HPDE6-E6E7 (cell line): ENCODE measurements around the gene PLA2G4A.

Experiments
- DNase-seq: peaks from one replicate; pipeline ENCODE4 v3.0.0; 2011; ENCODE audit warnings: missing footprints; ENCODE audit errors: extremely low spot score

The PLA2G4A gene

GRCh38 chr1:187027253-187027652 lies 198.5 kb downstream of the PLA2G4A start:
- DNase-seq = no peak

GRCh38 chr1:187032316-187032981 lies 203.7 kb downstream of the PLA2G4A start:
- no peak for DNase-seq

DNA sequence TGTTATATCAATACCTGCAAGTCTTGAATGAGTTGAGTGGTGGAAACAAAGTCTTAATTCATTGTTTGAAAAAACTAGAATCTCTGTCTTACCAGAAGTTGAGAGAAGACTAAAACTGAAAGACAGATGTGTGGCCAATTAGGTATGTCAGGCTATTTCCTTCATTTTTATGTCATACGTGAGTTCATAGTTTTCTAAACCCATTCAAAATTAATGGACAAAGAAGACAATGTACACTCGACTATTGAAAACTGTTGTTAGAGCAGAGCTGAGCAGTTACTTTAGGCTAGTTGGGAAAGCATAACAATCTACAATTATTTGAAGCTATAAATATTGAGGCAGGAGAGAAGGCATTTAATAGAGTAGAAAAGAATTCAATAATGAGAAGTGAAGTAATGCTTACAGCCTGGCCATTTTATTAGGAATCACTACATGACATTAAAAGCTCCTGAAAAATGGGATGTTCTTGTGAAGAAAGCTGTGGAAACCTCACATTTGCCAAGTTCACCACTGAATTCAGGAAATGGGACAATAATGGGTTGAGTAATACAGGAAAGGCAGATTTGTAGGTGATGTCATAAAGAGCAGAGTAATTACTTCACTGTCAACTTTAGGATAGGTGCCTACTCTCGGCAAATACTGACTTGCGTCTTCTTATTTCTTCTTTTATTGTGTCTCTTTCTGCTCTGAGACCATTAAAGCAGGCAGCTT lies 204.4 kb downstream of the PLA2G4A start:
- DNase-seq = no peak

DNA sequence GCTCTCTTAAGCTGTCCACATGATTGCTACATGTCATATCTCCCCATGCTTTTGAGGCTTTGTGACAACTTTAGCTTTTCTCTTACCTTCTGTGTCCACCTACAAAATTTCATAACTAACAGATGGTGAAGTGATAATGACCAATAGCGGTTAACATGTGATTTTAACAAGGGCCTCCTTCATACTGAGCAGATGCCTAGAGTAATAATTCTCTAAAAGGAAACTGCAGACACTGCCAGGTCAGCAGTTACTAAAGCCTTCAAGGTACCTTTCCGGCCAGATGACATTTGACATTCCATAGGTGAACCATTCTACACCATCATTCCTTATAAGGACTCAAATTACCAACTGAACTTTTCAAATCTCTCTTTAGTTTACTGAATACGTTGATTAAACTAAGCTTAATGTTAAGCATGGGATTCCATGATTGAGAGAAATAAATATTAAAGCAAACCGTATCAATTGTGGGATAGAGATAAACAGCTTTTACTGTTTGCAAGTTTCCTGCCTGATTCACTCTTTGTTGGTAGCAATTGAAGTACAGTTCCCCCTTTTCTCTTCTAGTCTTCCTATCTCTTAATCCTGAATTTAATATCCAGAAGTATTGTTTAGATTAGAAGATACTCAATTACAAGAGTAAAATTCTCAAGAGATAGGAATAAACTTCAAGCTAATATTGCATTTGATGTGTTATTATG lies 205.1 kb downstream of the PLA2G4A start:
- DNase-seq = no peak

DNA sequence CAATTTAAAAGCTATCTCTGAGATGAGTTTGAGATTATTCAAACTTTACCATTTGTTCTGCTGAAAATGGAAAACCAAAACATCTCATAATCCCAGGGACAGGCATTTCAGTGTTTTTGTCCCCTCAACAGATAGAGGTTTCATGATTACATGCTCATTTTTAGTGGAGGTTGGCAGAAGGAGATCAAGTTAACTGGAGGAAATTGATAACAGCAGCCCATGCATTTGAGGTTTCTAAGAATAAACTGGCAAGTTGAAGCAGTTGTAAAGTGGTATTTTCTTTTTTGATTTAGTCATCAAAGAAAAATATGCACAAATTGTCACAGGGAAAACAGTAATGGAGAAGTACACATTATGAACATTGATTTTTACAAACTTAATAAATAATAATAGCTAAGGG lies 205.8 kb downstream of the PLA2G4A start:
- no peak for DNase-seq

GRCh38 chr1:187037973-187038553 lies 209.3 kb downstream of the PLA2G4A start:
- no peak for DNase-seq
